ENCODE results near the gene DDRGK1. TPM values are rescaled to one million over a fixed set of nuclear protein-coding genes. Genes with fewer than 3 reads are reported as not detected.

DDRGK1 gene
- polyA plus RNA-seq, 1 donor from 2014 or later: 67.6 TPM

GRCh38 chr20:3168829-3169590 lies 35.5 kb downstream of the DDRGK1 start:
- Histone ChIP-seq H3K4me3 (ENCODE audit: low read length) (no peak overlapping the region), H3K27me3 (ENCODE audit: insufficient read depth, low read depth, low read length) (no peaks in the 10 kb centered on the region), H3F3A (ENCODE audit: insufficient read depth, low read length, poor library complexity, severe bottlenecking) (no peaks in the 10 kb centered on the region), H3K9me3 (ENCODE audit: low read length) (no peaks in the 10 kb centered on the region), H3K9me2 (ENCODE audit: insufficient read depth, low read length) (no peaks in the 10 kb centered on the region), H3K27ac (ENCODE audit: low read length) (no peak overlapping the region), H4K20me1 (ENCODE audit: insufficient read depth) (no peaks in the 10 kb centered on the region), H3K4me2 (ENCODE audit: low read length) (no peak overlapping the region), H3K36me3 (ENCODE audit: insufficient read depth, low read length) (no peaks in the 10 kb centered on the region), H3K79me2 (replicated peaks; ENCODE audit: insufficient read depth, low read length) (peaks cover 5% of the 10 kb centered on the region), H2AFZ (ENCODE audit: low read depth, low read length) (no peak overlapping the region), H3K9ac (ENCODE audit: low read length) (no peak overlapping the region)
- TF ChIP-seq RAD21 (conservative IDR thresholded peaks at IDR 0.05) (no peak), TAF1 (IDR thresholded peaks at IDR 0.05; ENCODE audit: low read depth) (no peak), REST (IDR thresholded peaks at IDR 0.05; ENCODE audit: borderline replicate concordance) (no peak), EP300 (conservative IDR thresholded peaks at IDR 0.05; ENCODE audit: poor library complexity, severe bottlenecking) (no peak), SMC3 (conservative IDR thresholded peaks at IDR 0.05; ENCODE audit: poor library complexity) (no peak), EZH2 (IDR thresholded peaks at IDR 0.05; ENCODE audit: borderline replicate concordance, insufficient read depth, low read length, poor library complexity, severe bottlenecking) (no peak), MXI1 (conservative IDR thresholded peaks at IDR 0.05; ENCODE audit: poor library complexity, severe bottlenecking) (no peak), POLR2AphosphoS5 (IDR thresholded peaks at IDR 0.05) (no peak)
- TF ChIP-seq, protein P1, sequence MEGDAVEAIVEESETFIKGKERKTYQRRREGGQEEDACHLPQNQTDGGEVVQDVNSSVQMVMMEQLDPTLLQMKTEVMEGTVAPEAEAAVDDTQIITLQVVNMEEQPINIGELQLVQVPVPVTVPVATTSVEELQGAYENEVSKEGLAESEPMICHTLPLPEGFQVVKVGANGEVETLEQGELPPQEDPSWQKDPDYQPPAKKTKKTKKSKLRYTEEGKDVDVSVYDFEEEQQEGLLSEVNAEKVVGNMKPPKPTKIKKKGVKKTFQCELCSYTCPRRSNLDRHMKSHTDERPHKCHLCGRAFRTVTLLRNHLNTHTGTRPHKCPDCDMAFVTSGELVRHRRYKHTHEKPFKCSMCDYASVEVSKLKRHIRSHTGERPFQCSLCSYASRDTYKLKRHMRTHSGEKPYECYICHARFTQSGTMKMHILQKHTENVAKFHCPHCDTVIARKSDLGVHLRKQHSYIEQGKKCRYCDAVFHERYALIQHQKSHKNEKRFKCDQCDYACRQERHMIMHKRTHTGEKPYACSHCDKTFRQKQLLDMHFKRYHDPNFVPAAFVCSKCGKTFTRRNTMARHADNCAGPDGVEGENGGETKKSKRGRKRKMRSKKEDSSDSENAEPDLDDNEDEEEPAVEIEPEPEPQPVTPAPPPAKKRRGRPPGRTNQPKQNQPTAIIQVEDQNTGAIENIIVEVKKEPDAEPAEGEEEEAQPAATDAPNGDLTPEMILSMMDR (IDR thresholded peaks at IDR 0.05; ENCODE audit: poor library complexity, severe bottlenecking): no peak

DNA sequence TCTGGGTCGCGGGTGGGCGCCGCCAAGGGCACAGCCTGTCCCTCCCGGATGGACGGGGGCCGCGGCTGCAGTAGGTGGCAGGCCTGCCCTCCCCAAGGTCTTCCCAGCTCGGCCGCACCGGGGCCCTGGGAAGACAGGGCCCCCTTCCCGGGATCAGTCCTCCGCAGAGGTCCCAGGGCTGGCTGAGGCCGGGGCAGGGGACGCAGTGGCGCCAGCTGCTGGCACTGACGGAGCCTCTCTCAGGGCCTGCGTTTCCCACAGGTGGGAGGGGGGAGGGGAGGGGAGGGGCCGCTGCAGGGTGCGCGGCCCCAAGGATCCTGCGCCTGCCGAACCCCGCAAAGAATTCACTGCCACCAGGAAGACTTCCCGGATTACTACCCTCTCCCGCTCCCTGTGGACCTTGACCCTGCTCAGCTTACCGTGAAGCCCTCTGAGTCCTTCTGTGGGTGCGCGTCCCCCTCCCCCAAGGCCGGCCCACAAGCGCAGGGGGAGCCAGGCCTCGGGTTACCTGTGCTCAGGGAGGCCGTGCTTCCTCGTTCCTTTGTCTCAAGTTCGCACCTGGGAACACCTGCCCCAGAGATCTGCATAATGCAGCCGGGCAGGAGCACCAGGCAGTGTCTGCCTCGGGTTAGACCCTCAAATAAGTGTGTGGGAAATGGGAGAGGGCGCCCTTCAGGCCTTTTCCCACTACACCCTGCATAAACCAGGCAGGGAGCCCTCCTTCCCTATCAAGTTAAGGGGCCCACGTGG lies 36.2 kb downstream of the DDRGK1 start:
- no peak overlapping the region for H2AFZ ChIP-seq (ENCODE audit: low read depth, low read length)
- H3F3A ChIP-seq (ENCODE audit: insufficient read depth, low read length, poor library complexity, severe bottlenecking): no peaks in the 10 kb centered on the region
- TF ChIP-seq EP300 (conservative IDR thresholded peaks at IDR 0.05; ENCODE audit: poor library complexity, severe bottlenecking): no peak
- TF ChIP-seq POLR2AphosphoS5 (IDR thresholded peaks at IDR 0.05): no peak
- no peak for TF ChIP-seq TAF1 (IDR thresholded peaks at IDR 0.05; ENCODE audit: low read depth)
- TF ChIP-seq, protein P1 (IDR thresholded peaks at IDR 0.05; ENCODE audit: poor library complexity, severe bottlenecking): no peak
- no peak for TF ChIP-seq EZH2 (IDR thresholded peaks at IDR 0.05; ENCODE audit: borderline replicate concordance, insufficient read depth, low read length, poor library complexity, severe bottlenecking)
- no peak for TF ChIP-seq RAD21 (conservative IDR thresholded peaks at IDR 0.05)
- TF ChIP-seq MXI1 (conservative IDR thresholded peaks at IDR 0.05; ENCODE audit: poor library complexity, severe bottlenecking): no peak
- TF ChIP-seq SMC3 (conservative IDR thresholded peaks at IDR 0.05; ENCODE audit: poor library complexity): no peak
- TF ChIP-seq REST (IDR thresholded peaks at IDR 0.05; ENCODE audit: borderline replicate concordance): no peak
- no peaks in the 10 kb centered on the region for H4K20me1 ChIP-seq (ENCODE audit: insufficient read depth)
- H3K79me2 ChIP-seq (replicated peaks; ENCODE audit: insufficient read depth, low read length): peaks cover 5% of the 10 kb centered on the region
- no peak overlapping the region for H3K9ac ChIP-seq (ENCODE audit: low read length)
- H3K4me2 ChIP-seq (ENCODE audit: low read length): no peak overlapping the region
- no peaks in the 10 kb centered on the region for H3K9me3 ChIP-seq (ENCODE audit: low read length)
- no peaks in the 10 kb centered on the region for H3K9me2 ChIP-seq (ENCODE audit: insufficient read depth, low read length)
- H3K36me3 ChIP-seq (ENCODE audit: insufficient read depth, low read length): no peaks in the 10 kb centered on the region
- no peak overlapping the region for H3K4me3 ChIP-seq (ENCODE audit: low read length)
- no peaks in the 10 kb centered on the region for H3K27me3 ChIP-seq (ENCODE audit: insufficient read depth, low read depth, low read length)
- H3K27ac ChIP-seq (ENCODE audit: low read length): no peak overlapping the region
